Measurements from ENCODE around the gene MAP3K7CL. TPM values are rescaled to one million over a fixed set of nuclear protein-coding genes. Genes with fewer than 3 reads are reported as not detected.

MAP3K7CL gene
- total and polyA plus RNA-seq, 4 donors: 1.4 to 3.5 (median 3.1) TPM

DNA sequence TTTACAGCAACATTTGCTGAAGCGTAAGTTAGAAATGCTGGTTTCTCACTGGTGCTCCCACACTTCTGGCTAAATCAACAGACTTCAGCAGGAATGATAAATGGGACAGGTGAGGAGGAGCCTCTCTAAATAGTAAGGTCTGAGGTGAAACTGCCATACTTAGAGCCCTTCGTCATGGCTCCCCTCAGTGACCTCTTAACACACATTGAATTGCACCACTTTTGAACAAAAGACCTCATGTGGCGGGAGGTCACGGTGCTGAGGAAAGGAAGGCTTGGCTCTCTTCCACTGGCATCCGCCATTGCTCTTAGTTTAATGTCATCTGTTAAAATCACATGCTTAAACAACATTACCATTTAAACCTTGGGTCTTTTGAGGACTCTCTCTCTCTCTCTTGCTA is 3.4 kb downstream of the MAP3K7CL start:
- Histone ChIP-seq H3K27ac (ENCODE audit: low read depth in 1 of 2, low read length in 2 of 2) (no peak overlapping the region), H3K4me1 (ENCODE audit: control insufficient read depth in 4 of 4, insufficient read depth in 4 of 4, low read length in 3 of 4) (peaks cover 0 to 1% (median 0%) of the 10 kb centered on the region in 4 donors), H3K9me3 (ENCODE audit: control insufficient read depth in 4 of 4, low read length in 3 of 4) (no peaks in the 10 kb centered on the region), H3K36me3 (ENCODE audit: control insufficient read depth in 4 of 4, insufficient read depth in 3 of 4, low read depth in 1 of 4, low read length in 3 of 4) (no peaks in the 10 kb centered on the region), H3K27me3 (ENCODE audit: control insufficient read depth in 4 of 4, insufficient read depth in 4 of 4, low read length in 3 of 4) (no peaks in the 10 kb centered on the region), H3K4me3 (ENCODE audit: low read depth in 1 of 3, low read length in 3 of 3) (no peak overlapping the region), H3K9ac (ENCODE audit: low read depth in 1 of 2, low read length in 2 of 2) (no peak overlapping the region)
- TF ChIP-seq FOXA1 (IDR thresholded peaks at IDR 0.05) (no peak), RAD21 (IDR thresholded peaks at IDR 0.05) (no peak), SP1 (IDR thresholded peaks at IDR 0.05) (no peak), HNF4G (IDR thresholded peaks at IDR 0.05) (no peak), EGR1 (IDR thresholded peaks at IDR 0.05; ENCODE audit: low read depth in 2 of 2) (no peak), TAF1 (conservative IDR thresholded peaks at IDR 0.05) (no peak), JUND (IDR thresholded peaks at IDR 0.05) (no peak)
- TF ChIP-seq, protein P1, sequence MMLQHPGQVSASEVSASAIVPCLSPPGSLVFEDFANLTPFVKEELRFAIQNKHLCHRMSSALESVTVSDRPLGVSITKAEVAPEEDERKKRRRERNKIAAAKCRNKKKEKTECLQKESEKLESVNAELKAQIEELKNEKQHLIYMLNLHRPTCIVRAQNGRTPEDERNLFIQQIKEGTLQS (IDR thresholded peaks at IDR 0.05): no peak
- TF ChIP-seq, protein P2, sequence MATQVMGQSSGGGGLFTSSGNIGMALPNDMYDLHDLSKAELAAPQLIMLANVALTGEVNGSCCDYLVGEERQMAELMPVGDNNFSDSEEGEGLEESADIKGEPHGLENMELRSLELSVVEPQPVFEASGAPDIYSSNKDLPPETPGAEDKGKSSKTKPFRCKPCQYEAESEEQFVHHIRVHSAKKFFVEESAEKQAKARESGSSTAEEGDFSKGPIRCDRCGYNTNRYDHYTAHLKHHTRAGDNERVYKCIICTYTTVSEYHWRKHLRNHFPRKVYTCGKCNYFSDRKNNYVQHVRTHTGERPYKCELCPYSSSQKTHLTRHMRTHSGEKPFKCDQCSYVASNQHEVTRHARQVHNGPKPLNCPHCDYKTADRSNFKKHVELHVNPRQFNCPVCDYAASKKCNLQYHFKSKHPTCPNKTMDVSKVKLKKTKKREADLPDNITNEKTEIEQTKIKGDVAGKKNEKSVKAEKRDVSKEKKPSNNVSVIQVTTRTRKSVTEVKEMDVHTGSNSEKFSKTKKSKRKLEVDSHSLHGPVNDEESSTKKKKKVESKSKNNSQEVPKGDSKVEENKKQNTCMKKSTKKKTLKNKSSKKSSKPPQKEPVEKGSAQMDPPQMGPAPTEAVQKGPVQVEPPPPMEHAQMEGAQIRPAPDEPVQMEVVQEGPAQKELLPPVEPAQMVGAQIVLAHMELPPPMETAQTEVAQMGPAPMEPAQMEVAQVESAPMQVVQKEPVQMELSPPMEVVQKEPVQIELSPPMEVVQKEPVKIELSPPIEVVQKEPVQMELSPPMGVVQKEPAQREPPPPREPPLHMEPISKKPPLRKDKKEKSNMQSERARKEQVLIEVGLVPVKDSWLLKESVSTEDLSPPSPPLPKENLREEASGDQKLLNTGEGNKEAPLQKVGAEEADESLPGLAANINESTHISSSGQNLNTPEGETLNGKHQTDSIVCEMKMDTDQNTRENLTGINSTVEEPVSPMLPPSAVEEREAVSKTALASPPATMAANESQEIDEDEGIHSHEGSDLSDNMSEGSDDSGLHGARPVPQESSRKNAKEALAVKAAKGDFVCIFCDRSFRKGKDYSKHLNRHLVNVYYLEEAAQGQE (IDR thresholded peaks at IDR 0.05): no peak
- 94% methylated on average over 5 of the region's 5 CpGs for WGBS
- DNase-seq (ENCODE audit: low spot score): no peak

DNA sequence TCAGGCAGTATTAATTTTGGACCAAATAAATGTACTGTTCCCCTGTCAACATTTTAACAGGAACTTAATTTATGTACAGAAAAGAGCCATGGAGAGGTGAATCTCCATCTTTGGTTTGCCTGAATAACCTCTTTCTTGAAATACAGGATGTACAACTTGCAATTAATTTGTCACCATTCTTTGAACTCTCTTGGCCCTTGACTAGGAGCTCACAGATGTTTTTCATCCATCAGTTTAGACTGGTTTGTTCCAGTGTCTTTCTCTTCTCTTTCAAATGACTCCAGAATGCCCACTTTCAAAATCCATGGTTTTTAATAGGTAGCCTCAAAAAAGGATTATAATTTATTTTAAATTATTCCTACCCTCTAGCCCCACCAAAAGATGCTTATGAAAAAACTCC is 5.0 kb downstream of the MAP3K7CL start:
- no peaks in the 10 kb centered on the region for H3K36me3 ChIP-seq (ENCODE audit: control insufficient read depth in 4 of 4, insufficient read depth in 3 of 4, low read depth in 1 of 4, low read length in 3 of 4)
- TF ChIP-seq GABPA (IDR thresholded peaks at IDR 0.05 in 1 of 2, conservative IDR thresholded peaks at IDR 0.05 in 1 of 2): no peak
- TF ChIP-seq FOXA1 (IDR thresholded peaks at IDR 0.05): no peak
- TF ChIP-seq, protein P3, sequence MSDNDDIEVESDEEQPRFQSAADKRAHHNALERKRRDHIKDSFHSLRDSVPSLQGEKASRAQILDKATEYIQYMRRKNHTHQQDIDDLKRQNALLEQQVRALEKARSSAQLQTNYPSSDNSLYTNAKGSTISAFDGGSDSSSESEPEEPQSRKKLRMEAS (IDR thresholded peaks at IDR 0.05): no peak
- TF ChIP-seq FOXA2 (IDR thresholded peaks at IDR 0.05): no peak
- TF ChIP-seq SP1 (IDR thresholded peaks at IDR 0.05): no peak
- H3K9me3 ChIP-seq (ENCODE audit: control insufficient read depth in 4 of 4, low read length in 3 of 4): no peaks in the 10 kb centered on the region
- H3K4me1 ChIP-seq (ENCODE audit: control insufficient read depth in 4 of 4, insufficient read depth in 4 of 4, low read length in 3 of 4): peaks cover 0 to 1% (median 0%) of the 10 kb centered on the region in 4 donors
- no peak overlapping the region for H3K27ac ChIP-seq (ENCODE audit: low read depth in 1 of 2, low read length in 2 of 2)
- no peak for DNase-seq (ENCODE audit: low spot score)
- no peak overlapping the region for H3K4me3 ChIP-seq (ENCODE audit: low read depth in 1 of 3, low read length in 3 of 3)
- H3K9ac ChIP-seq (ENCODE audit: low read depth in 1 of 2, low read length in 2 of 2): no peak overlapping the region
- H3K27me3 ChIP-seq (ENCODE audit: control insufficient read depth in 4 of 4, insufficient read depth in 4 of 4, low read length in 3 of 4): no peaks in the 10 kb centered on the region

DNA sequence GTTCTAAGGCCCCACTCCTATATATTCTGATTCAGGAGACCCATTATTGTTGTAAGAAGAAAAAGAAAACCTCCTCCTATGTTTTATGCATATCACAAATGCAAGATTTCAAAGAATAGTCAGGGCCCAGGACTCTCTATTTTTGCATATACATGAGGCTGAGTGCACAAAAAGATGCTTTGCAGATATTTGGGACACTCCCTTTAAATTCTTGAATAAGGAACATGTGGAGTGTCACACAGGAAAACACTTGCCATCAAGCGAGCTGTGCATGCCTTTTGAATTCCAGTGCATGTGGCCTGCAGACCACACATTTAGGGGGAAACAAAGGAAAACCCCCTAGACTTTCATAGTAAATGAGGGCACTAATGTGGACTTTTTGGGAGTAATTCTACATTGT is 5.6 kb downstream of the MAP3K7CL start:
- no peaks in the 10 kb centered on the region for H3K4me1 ChIP-seq (ENCODE audit: control insufficient read depth in 4 of 4, insufficient read depth in 4 of 4, low read length in 3 of 4)
- 89% methylated on average over 1 of the region's 1 CpG for WGBS
- no peak overlapping the region for H3K4me3 ChIP-seq (ENCODE audit: low read depth in 1 of 3, low read length in 3 of 3)
- TF ChIP-seq FOXA2 (IDR thresholded peaks at IDR 0.05) (no peak), FOXA1 (IDR thresholded peaks at IDR 0.05) (no peak), HNF4A (conservative IDR thresholded peaks at IDR 0.05) (no peak), GABPA (IDR thresholded peaks at IDR 0.05 in 1 of 2, conservative IDR thresholded peaks at IDR 0.05 in 1 of 2) (no peak), RAD21 (IDR thresholded peaks at IDR 0.05) (no peak), YY1 (IDR thresholded peaks at IDR 0.05) (no peak), HNF4G (IDR thresholded peaks at IDR 0.05) (no peak), NR2F2 (IDR thresholded peaks at IDR 0.05) (no peak), SP1 (IDR thresholded peaks at IDR 0.05) (no peak), EGR1 (IDR thresholded peaks at IDR 0.05; ENCODE audit: low read depth in 2 of 2) (no peak)
- TF ChIP-seq, protein P4, sequence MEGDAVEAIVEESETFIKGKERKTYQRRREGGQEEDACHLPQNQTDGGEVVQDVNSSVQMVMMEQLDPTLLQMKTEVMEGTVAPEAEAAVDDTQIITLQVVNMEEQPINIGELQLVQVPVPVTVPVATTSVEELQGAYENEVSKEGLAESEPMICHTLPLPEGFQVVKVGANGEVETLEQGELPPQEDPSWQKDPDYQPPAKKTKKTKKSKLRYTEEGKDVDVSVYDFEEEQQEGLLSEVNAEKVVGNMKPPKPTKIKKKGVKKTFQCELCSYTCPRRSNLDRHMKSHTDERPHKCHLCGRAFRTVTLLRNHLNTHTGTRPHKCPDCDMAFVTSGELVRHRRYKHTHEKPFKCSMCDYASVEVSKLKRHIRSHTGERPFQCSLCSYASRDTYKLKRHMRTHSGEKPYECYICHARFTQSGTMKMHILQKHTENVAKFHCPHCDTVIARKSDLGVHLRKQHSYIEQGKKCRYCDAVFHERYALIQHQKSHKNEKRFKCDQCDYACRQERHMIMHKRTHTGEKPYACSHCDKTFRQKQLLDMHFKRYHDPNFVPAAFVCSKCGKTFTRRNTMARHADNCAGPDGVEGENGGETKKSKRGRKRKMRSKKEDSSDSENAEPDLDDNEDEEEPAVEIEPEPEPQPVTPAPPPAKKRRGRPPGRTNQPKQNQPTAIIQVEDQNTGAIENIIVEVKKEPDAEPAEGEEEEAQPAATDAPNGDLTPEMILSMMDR (IDR thresholded peaks at IDR 0.05; ENCODE audit: low read depth, low read length, missing input control): no peak
- TF ChIP-seq, protein P2 (IDR thresholded peaks at IDR 0.05): no peak
- no peak overlapping the region for H3K27ac ChIP-seq (ENCODE audit: low read depth in 1 of 2, low read length in 2 of 2)
- H3K36me3 ChIP-seq (ENCODE audit: control insufficient read depth in 4 of 4, insufficient read depth in 3 of 4, low read depth in 1 of 4, low read length in 3 of 4): no peaks in the 10 kb centered on the region
- no peak for DNase-seq (ENCODE audit: low spot score)
- no peaks in the 10 kb centered on the region for H3K27me3 ChIP-seq (ENCODE audit: control insufficient read depth in 4 of 4, insufficient read depth in 4 of 4, low read length in 3 of 4)
- H3K9me3 ChIP-seq (ENCODE audit: control insufficient read depth in 4 of 4, low read length in 3 of 4): no peaks in the 10 kb centered on the region
- H3K9ac ChIP-seq (ENCODE audit: low read depth in 1 of 2, low read length in 2 of 2): no peak overlapping the region
